GM12878 (cell line): ENCODE results near the gene COL4A2. TPM values are rescaled to one million over a fixed set of nuclear protein-coding genes. Genes with fewer than 3 reads are reported as not detected.

Experiments
- ATAC-seq: fragments of 200-7000 bp; cut with Tn5 transposase; 3 replicates; pipeline ENCODE4 v1.9.1; 2020; ENCODE audit warnings: mild to moderate bottlenecking, moderate library complexity
- BruUV-seq: library from RNA; stranded (reverse); fragments of 400-500 nt; replicated peaks from 2 replicates; lab custom pipeline; 2021; lab: Mats Ljungman, UMichigan
- CTCF ChIA-PET: fragments of 300-600 bp; sonication (Branson Sonifier 250); formaldehyde crosslinking; extraction: SDS; loops from one replicate; lab custom pipeline; 2021; ENCODE audit warnings: inconsistent platforms; lab: Yijun Ruan, JAX
- POLR2A ChIA-PET: fragments of 350-600 bp; formaldehyde crosslinking; extraction: SDS; loops from one replicate; lab custom pipeline; 2021; ENCODE audit warnings: inconsistent platforms; lab: Charles Lee
- RAD21 ChIA-PET: fragments of 300-600 bp; sonication (Branson Sonifier 250); formaldehyde crosslinking; loops from one replicate; lab custom pipeline; 2023; ENCODE audit warnings: antibody characterized with exemption; ENCODE audit not compliant: unreplicated experiment; lab: Charles Lee
- SMC1A ChIA-PET: fragments of 300-600 bp; sonication (Branson Sonifier 250); formaldehyde crosslinking; loops from one replicate; lab custom pipeline; 2023; ENCODE audit not compliant: unreplicated experiment, uncharacterized antibody; lab: Charles Lee
- DNase-seq: peaks from one replicate; pipeline ENCODE4 v3.0.0-alpha.2; 2011; ENCODE audit warnings: low read depth, low spot score
- FAIRE-seq: peaks from 3 replicates; lab custom pipeline; 2011; peaks lifted over from hg19 to GRCh38; lab: Jason Lieb, UNC
- H2AFZ ChIP-seq: 2 replicates; pipeline ENCODE4 v1.6.0; 2011; ENCODE audit warnings: low read depth, low read length, control low read depth; ENCODE audit not compliant: control insufficient read depth
- H3K27ac ChIP-seq: 2 replicates; pipeline ENCODE4 v1.5.1; 2011; ENCODE audit warnings: control low read depth; ENCODE audit not compliant: control insufficient read depth, insufficient read depth
- H3K27me3 ChIP-seq, 2 experiments: replicated peaks in 1 of 2; 2 replicates each; pipeline versions ENCODE4 v1.6.0 to v1.6.1; 2011; ENCODE audit warnings: low read length in 1 of 2; ENCODE audit not compliant: control insufficient read depth in 2 of 2, insufficient read depth in 2 of 2
- H3K36me3 ChIP-seq, 2 experiments: 2 replicates each; pipeline ENCODE4 v1.5.1; 2011; ENCODE audit warnings: low read length in 1 of 2; ENCODE audit not compliant: control insufficient read depth in 2 of 2, insufficient read depth in 2 of 2
- H3K4me1 ChIP-seq: 2 replicates; pipeline ENCODE4 v1.6.1; 2011; ENCODE audit warnings: mild to moderate bottlenecking, low read length, moderate library complexity, mixed read lengths; ENCODE audit not compliant: control insufficient read depth, insufficient read depth
- H3K4me2 ChIP-seq: 2 replicates; pipeline ENCODE4 v1.6.0; 2011; ENCODE audit warnings: control low read depth; ENCODE audit not compliant: control insufficient read depth, insufficient read depth
- H3K4me3 ChIP-seq: fragments of 200-600 bp; sonication (generic); 2 replicates; pipeline ENCODE4 v1.5.1; 2016
- H3K79me2 ChIP-seq: 2 replicates; pipeline ENCODE4 v1.6.0; 2011; ENCODE audit warnings: low read length; ENCODE audit not compliant: control insufficient read depth, insufficient read depth
- H3K9ac ChIP-seq: 2 replicates; pipeline ENCODE4 v1.8.0; 2011; ENCODE audit warnings: low read length, control low read depth, mixed read lengths; ENCODE audit not compliant: control insufficient read depth, insufficient read depth
- H3K9me3 ChIP-seq: replicated peaks from 3 replicates; pipeline ENCODE4 v1.5.1; 2011; ENCODE audit warnings: mild to moderate bottlenecking, low read length; ENCODE audit not compliant: control insufficient read depth, insufficient read depth
- H4K20me1 ChIP-seq: 2 replicates; pipeline ENCODE4 v1.6.0; 2011; ENCODE audit not compliant: control insufficient read depth, insufficient read depth
- BCL11A ChIP-seq: IDR thresholded peaks from 2 replicates; pipeline ENCODE4 v1.6.1; 2011; ENCODE audit warnings: low read depth, low read length
- CBFB ChIP-seq: IDR thresholded peaks from 2 replicates; pipeline ENCODE4 v1.6.1; 2016; ENCODE audit warnings: antibody characterized with exemption, low read depth
- CREB1 ChIP-seq: IDR thresholded peaks from 2 replicates; pipeline ENCODE4 v1.6.1; 2012; ENCODE audit warnings: low read depth, mild to moderate bottlenecking, inconsistent platforms
- CREM ChIP-seq: IDR thresholded peaks from 2 replicates; pipeline ENCODE4 v1.6.1; 2014; ENCODE audit warnings: antibody characterized with exemption, low read depth
- DPF2 ChIP-seq: fragments of 450-650 bp; IDR thresholded peaks from 2 replicates; pipeline ENCODE4 v1.6.1; 2017; ENCODE audit warnings: mild to moderate bottlenecking
- FOXM1 ChIP-seq: IDR thresholded peaks from 2 replicates; pipeline ENCODE4 v1.6.1; 2012; ENCODE audit warnings: low read depth, mild to moderate bottlenecking, inconsistent platforms, low read length, moderate library complexity
- HDAC6 ChIP-seq: fragments of 200-600 bp; sonication (generic); IDR thresholded peaks from one replicate; pipeline ENCODE4 v1.8.0; 2017; ENCODE audit warnings: antibody characterized with exemption; ENCODE audit not compliant: unreplicated experiment
- IKZF1 ChIP-seq: fragments of 450-650 bp; conservative IDR thresholded peaks from 2 replicates; pipeline ENCODE4 v1.6.1; 2017; ENCODE audit warnings: antibody characterized with exemption, mild to moderate bottlenecking
- IKZF2 ChIP-seq, 2 experiments: fragments of 450-650 bp; IDR thresholded peaks; 2 replicates each; pipeline ENCODE4 v1.6.1; 2017; ENCODE audit warnings: mild to moderate bottlenecking in 2 of 2, moderate library complexity in 2 of 2
- LARP7 ChIP-seq: fragments of 450-650 bp; IDR thresholded peaks from 2 replicates; pipeline ENCODE4 v1.6.1; 2017; ENCODE audit warnings: mild to moderate bottlenecking
- MTA2 ChIP-seq: fragments of 450-650 bp; IDR thresholded peaks from 2 replicates; pipeline ENCODE4 v1.6.1; 2016; ENCODE audit warnings: low read depth, mild to moderate bottlenecking, moderate library complexity
- NBN ChIP-seq: fragments of 450-650 bp; IDR thresholded peaks from 2 replicates; pipeline ENCODE4 v1.6.1; 2016
- NFIC ChIP-seq: IDR thresholded peaks from 2 replicates; pipeline ENCODE4 v1.6.1; 2012; ENCODE audit warnings: low read depth, mild to moderate bottlenecking, inconsistent platforms, low read length, moderate library complexity
- NR2C2 ChIP-seq: IDR thresholded peaks from 2 replicates; pipeline ENCODE4 v1.6.1; 2011; ENCODE audit warnings: borderline replicate concordance, low read depth; ENCODE audit not compliant: control insufficient read depth, insufficient read length
- NR2F1 ChIP-seq: fragments of 450-650 bp; conservative IDR thresholded peaks from 2 replicates; pipeline ENCODE4 v1.6.1; 2017; ENCODE audit warnings: mild to moderate bottlenecking
- PAX5 ChIP-seq: IDR thresholded peaks from 2 replicates; pipeline ENCODE4 v1.6.1; 2011; ENCODE audit warnings: low read depth, low read length, borderline replicate concordance
- RUNX3 ChIP-seq: IDR thresholded peaks from 2 replicates; pipeline ENCODE4 v1.6.1; 2012; ENCODE audit warnings: low read length, inconsistent platforms
- SMC3 ChIP-seq: IDR thresholded peaks from 2 replicates; pipeline ENCODE4 v1.6.1; 2011; ENCODE audit warnings: low read length, improper control_type of control experiment, borderline replicate concordance
- STAT3 ChIP-seq: IDR thresholded peaks from 2 replicates; pipeline ENCODE4 v1.6.1; 2011; ENCODE audit warnings: low read depth, low read length, improper control_type of control experiment
- TCF12 ChIP-seq: IDR thresholded peaks from 2 replicates; pipeline ENCODE4 v1.6.1; 2011; ENCODE audit warnings: low read depth, mild to moderate bottlenecking, low read length
- TCF3 ChIP-seq: IDR thresholded peaks from 2 replicates; pipeline ENCODE4 v1.6.1; 2012; ENCODE audit warnings: low read depth, mild to moderate bottlenecking, low read length, borderline replicate concordance; ENCODE audit not compliant: insufficient read depth
- WGBS: methylation state at CpG from one replicate; pipeline ENCODE4 v1.1.6; 2016; ENCODE audit warnings: low lambda C conversion rate; ENCODE audit not compliant: insufficient replicate concordance, insufficient coverage; ENCODE audit errors: missing lambda C conversion rate; 5-methylcytosine and 5-hydroxymethylcytosine counted together
- in situ Hi-C: fragments of 300-500 bp; cut with MboI; formaldehyde crosslinking; loops from 9 replicates; pipeline ENCODE4 v1.14.3; 2018; ENCODE audit warnings: mixed read lengths
- intact Hi-C: fragments of 100-400 bp; cut with micrococcal nuclease; formaldehyde crosslinking; loops from one replicate; pipeline ENCODE4 v1.14.2; 2022; ENCODE audit not compliant: unreplicated experiment
- polyA plus RNA-seq, 11 experiments: library from polyadenylated mRNA; depleted of rRNA in 4 of 11; unstranded in 6 of 11; stranded (reverse) in 5 of 11; fragments of >200 nt; fragmentation: Nextera tagmentation in 4 of 11; fragmentation: Illumina TruSeq in 1 of 11; extraction: Ambion mirVana in 4 of 11; extraction: Trizol in 1 of 11; gene quantifications; 1 replicate in 1 of 11; 2 replicates in 10 of 11; pipeline versions ENCODE4 v1.2.1 to v1.2.3, GENCODE V29; 2011 to 2016; ENCODE audit warnings: inconsistent platforms in 2 of 11, missing spikeins in 2 of 11, low read depth in 1 of 11
- total RNA-seq, 4 experiments: library from RNA; depleted of rRNA in 3 of 4; stranded (reverse); fragments of >200 nt in 3 of 4; fragmentation: Illumina TruSeq in 1 of 4; extraction: Trizol in 1 of 4; gene quantifications; 2 replicates each; pipeline versions ENCODE4 v1.2.1 to v1.2.3, GENCODE V29; 2013 to 2021
- TF ChIP-seq, protein P1 (sequence below): IDR thresholded peaks from 2 replicates; pipeline ENCODE4 v1.6.1; 2012; ENCODE audit warnings: low read depth, low read length, improper control_type of control experiment
- TF ChIP-seq, protein P2 (sequence below): IDR thresholded peaks from 2 replicates; pipeline ENCODE4 v1.6.1; 2011; ENCODE audit warnings: borderline replicate concordance, low read depth, mild to moderate bottlenecking, moderate library complexity, low read length; ENCODE audit not compliant: insufficient read depth, poor library complexity, severe bottlenecking

Gene COL4A2
- total and polyA plus RNA-seq, 10 of the 15 experiments (the other 5 are each of a cell fraction or from before 2014, with no cell fraction given), result 0.16 to 1.6 (median 0.62) TPM; not detected in 3

DNA sequence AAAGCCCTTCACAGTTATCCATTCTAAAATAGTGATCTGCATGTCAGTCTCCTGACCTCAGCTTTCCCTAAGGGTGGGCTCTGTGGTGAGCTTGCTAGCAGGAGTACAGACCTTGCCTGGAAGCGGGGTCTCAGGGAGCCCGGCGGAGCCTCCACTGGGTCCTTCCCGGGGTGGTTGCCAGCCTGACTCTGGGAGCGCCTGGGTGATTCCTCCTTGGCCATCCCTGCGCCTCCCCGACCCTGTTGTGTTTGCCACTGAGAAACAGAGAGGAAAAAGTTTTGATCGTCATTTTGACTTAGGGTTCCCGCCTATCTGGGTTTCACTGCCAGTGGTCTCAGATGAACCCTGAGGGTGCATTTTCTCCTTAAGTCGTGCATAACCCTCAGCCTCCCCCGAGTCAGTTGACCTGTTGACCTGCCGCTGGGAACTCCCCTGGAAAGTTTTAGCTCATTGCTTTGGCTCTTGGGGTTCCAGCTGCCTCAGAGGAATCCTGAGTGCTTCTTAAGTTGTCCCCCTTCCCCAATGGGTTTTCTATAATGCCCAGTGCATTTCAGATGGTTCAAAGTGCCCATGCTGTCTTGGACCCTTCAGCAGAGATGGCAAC lies 136.6 kb downstream of the COL4A2 start:
- SMC1A ChIA-PET, result interaction anchor here (0.6 to 2.8 kb wide), 36 partner anchors 12 to 1483 kb away, joined by 3 to 91 read pairs (median 4); no protein-coding TSS in a partner anchor

More for the DNA sequence above, 136.6 kb downstream of the COL4A2 start:
- Histone ChIP-seq H3K79me2 (no peaks in the 10 kb centered on the region), H4K20me1 (no peaks in the 10 kb centered on the region), H3K27ac (peak overlapping the region; percentile 45), H3K36me3 (no peaks in the 10 kb centered on the region), H2AFZ (no peak overlapping the region; the same call in 1 of the 2 replicates), H3K4me3 (peak overlapping the region; percentile 30; the same call in 1 of the 2 replicates), H3K9me3 (no peaks in the 10 kb centered on the region), H3K4me1 (peaks cover 41% of the 10 kb centered on the region), H3K27me3 (no peaks in the 10 kb centered on the region), H3K9ac (0 out of 2 replicates have a peak overlapping the region, but pooled peaks have one; percentile 13), H3K4me2 (peak overlapping the region; percentile 81)
- CTCF ChIA-PET, result interaction anchor here (0.8 to 3.6 kb wide), 46 partner anchors 11 to 1297 kb away, joined by 3 to 138 read pairs (median 4); no protein-coding TSS in a partner anchor
- FAIRE-seq (no peak), ATAC-seq (peak; percentile 21), DNase-seq (no peak)
- in situ Hi-C loops (no loop called here), intact Hi-C loops (loop anchor here (1.0 to 10.0 kb wide), 4 partner anchors 28 to 471 kb away; partner anchors contain the start of gene ANKRD10)
- POLR2A ChIA-PET, result interaction anchor here (0.9 to 2.2 kb wide), 2 partner anchors 220 to 222 kb away, joined by 3 to 6 read pairs; no protein-coding TSS in a partner anchor
- BruUV-seq, result no TSS peak
- 33% methylated on average over 12 of the region's 12 CpGs for WGBS
- RAD21 ChIA-PET, result interaction anchor here (0.8 to 2.7 kb wide), 25 partner anchors 10 to 1482 kb away, joined by 3 to 66 read pairs (median 4); no protein-coding TSS in a partner anchor
- TF ChIP-seq CBFB, result no peak
- TF ChIP-seq IKZF2 (IDR thresholded peaks at IDR 0.05), result no peak
- TF ChIP-seq PAX5, result 0 out of 2 replicates have a peak, but pooled peaks have one; percentile 10
- peak; percentile 74; the same call in 1 of the 2 replicates for TF ChIP-seq BCL11A
- peak; percentile 34; the same call in 1 of the 2 replicates for TF ChIP-seq TCF3
- TF ChIP-seq STAT3, result no peak
- no peak for TF ChIP-seq LARP7
- TF ChIP-seq NR2C2, result no peak
- no peak for TF ChIP-seq SMC3
- TF ChIP-seq MTA2, result 0 out of 2 replicates have a peak, but pooled peaks have one; percentile 9
- TF ChIP-seq RUNX3, result peak; percentile 54; the same call in 1 of the 2 replicates
- TF ChIP-seq, protein P1, sequence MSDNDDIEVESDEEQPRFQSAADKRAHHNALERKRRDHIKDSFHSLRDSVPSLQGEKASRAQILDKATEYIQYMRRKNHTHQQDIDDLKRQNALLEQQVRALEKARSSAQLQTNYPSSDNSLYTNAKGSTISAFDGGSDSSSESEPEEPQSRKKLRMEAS, result 0 out of 2 replicates have a peak, but pooled peaks have one; percentile 22
- TF ChIP-seq NFIC, result peak; percentile 58; the same call in 1 of the 2 replicates
- TF ChIP-seq CREB1, result 0 out of 2 replicates have a peak, but pooled peaks have one; percentile 5
- peak; percentile 38; the same call in 1 of the 2 replicates for TF ChIP-seq IKZF1
- TF ChIP-seq, protein P2, sequence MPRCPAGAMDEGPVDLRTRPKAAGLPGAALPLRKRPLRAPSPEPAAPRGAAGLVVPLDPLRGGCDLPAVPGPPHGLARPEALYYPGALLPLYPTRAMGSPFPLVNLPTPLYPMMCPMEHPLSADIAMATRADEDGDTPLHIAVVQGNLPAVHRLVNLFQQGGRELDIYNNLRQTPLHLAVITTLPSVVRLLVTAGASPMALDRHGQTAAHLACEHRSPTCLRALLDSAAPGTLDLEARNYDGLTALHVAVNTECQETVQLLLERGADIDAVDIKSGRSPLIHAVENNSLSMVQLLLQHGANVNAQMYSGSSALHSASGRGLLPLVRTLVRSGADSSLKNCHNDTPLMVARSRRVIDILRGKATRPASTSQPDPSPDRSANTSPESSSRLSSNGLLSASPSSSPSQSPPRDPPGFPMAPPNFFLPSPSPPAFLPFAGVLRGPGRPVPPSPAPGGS, result peak; percentile 8
- TF ChIP-seq CREM, result peak; percentile 38; the same call in 1 of the 2 replicates
- no peak for TF ChIP-seq HDAC6
- TF ChIP-seq DPF2, result 0 out of 2 replicates have a peak, but pooled peaks have one; percentile 13
- no peak for TF ChIP-seq NBN
- peak; percentile 66 for TF ChIP-seq TCF12
- peak; percentile 70; the same call in 1 of the 2 replicates for TF ChIP-seq FOXM1
- peak; percentile 89 for TF ChIP-seq NR2F1
